ENCODE results near the gene PTGFRN. TPM values are rescaled to one million over a fixed set of nuclear protein-coding genes. Genes with fewer than 3 reads are reported as not detected.

PTGFRN gene
- total RNA-seq, 4 donors from 2014 or later: 4.7 to 16.1 (median 14.6) TPM

DNA sequence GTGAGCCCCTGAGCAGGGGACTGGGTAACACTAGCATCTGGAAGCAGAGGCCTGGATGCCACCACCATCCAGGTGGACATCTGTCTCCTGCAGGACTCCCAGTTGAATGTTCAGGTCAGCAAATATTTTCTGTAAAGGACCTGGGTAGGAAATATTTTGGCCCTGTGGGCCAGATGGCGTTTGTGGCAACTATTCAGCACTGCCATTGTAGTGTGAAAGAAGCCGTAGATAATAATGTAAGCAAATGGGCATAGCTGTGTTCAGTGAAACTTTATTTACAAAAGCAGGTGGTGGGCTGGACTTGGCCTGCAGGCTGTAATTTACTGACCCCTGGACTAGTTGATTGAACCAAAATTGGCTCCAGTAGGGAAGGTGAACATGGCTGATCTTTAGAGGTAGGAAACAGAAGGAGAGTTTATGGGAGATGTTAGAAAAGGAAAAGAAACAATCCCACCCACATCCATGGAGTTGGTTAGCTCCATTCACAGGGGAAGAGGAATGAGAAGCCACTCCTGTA lies 71.9 kb downstream of the PTGFRN start:
- TF ChIP-seq, protein P1, sequence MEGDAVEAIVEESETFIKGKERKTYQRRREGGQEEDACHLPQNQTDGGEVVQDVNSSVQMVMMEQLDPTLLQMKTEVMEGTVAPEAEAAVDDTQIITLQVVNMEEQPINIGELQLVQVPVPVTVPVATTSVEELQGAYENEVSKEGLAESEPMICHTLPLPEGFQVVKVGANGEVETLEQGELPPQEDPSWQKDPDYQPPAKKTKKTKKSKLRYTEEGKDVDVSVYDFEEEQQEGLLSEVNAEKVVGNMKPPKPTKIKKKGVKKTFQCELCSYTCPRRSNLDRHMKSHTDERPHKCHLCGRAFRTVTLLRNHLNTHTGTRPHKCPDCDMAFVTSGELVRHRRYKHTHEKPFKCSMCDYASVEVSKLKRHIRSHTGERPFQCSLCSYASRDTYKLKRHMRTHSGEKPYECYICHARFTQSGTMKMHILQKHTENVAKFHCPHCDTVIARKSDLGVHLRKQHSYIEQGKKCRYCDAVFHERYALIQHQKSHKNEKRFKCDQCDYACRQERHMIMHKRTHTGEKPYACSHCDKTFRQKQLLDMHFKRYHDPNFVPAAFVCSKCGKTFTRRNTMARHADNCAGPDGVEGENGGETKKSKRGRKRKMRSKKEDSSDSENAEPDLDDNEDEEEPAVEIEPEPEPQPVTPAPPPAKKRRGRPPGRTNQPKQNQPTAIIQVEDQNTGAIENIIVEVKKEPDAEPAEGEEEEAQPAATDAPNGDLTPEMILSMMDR (IDR thresholded peaks at IDR 0.05; ENCODE audit: low read depth): no peak

DNA sequence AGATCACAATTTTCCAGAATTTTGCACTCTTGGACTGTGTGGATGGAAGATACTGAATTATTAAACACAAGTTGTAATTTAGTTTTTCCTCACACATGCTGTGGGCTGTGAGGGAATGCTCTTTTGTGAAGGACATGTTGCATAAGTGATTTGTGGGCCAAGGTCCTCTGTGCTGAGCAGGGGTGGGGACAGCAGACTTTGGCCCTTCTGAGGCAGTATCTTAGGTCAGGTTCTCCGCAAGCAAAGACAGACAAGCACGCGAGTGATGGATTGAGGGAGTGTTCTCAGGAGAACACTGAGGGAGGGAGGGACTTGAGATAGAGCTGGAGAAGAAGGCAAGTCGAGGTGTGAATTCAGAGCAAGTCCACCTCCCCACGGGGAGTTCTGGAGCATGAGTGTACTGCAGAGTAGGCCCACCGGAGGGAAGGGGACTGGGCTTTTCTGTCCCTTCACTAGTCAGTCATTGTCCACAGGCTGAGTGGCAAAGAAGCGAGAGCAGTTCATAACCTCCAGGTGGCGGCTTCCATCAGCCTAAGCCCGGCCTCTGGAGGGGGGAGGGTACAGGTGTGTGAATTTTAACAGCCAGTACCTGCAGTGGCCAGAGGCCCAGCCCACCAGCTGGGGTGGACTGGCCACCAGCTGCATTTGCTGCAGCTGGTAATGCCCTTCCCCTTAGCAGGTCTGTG lies 72.7 kb downstream of the PTGFRN start:
- TF ChIP-seq, protein P1 (IDR thresholded peaks at IDR 0.05; ENCODE audit: low read depth): no peak

DNA sequence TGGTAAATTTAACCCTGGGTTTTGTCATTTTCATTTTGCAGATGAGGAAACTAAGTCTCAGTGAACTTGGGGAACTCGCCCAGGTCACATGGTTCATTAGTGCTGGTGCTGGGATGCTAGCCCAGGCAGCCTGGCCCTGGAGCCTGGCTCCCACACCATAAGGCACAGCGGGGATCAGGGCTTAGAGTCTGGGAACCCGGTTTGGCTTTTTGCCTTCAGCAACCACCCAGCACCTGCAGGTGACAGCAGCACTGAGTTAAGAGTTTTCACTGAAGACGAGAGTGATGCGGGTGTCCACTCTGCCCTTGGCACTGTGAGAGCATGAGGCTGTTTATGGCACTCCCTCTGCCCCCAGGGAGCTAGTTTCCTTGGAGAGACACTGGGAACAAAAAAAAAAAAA lies 73.4 kb downstream of the PTGFRN start:
- TF ChIP-seq, protein P1 (IDR thresholded peaks at IDR 0.05; ENCODE audit: low read depth): no peak

DNA sequence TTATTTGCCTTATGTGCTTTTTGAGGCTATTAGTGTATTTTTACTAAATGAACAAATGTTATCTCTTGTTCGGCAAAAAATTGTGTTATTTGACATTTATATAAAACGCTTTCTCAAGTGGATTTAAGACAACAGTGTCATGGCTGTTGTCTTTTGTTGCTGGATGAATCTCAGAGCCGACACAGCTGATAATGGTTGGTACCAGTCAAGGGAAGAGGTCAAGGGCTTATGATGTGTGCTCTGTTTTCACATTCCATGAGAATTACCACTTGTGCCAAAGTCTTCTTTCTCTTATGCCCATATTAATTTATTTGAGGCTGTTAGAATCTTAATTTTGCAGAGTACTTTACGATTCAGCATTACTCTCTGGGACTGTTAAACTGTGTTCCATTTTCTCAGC lies 74.0 kb downstream of the PTGFRN start:
- TF ChIP-seq, protein P1 (IDR thresholded peaks at IDR 0.05; ENCODE audit: low read depth): no peak

DNA sequence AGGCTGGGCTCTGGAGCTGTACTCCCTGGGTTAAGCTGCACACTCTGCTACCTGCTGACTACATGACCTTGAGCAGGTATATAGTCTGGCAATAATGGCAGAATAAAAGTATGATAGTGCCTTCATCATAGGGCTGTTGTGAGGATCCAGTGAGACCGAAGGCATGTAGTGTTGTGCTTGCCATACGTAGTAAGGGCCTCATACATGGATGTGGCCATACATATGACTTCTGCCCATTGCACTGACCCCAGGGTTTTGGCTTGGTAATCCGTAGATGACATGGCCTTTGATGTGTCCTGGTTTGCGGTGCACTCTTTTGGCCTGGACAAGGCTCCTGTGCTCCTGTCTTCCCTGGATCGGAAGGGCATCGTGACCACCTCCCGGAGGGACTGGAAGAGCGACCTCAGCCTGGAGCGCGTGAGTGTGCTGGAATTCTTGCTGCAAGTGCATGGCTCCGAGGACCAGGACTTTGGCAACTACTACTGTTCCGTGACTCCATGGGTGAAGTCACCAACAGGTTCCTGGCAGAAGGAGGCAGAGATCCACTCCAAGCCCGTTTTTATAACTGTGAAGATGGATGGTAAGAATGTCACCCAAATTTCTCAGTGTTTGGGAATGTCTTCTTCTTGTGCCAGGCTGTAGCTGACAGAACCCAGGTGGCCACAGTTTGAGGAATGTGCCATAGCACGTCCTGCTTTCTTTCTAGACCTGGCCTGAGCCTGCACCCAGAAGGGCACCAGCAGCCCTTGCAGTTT lies 74.9 kb downstream of the PTGFRN start:
- TF ChIP-seq, protein P1 (IDR thresholded peaks at IDR 0.05; ENCODE audit: low read depth): no peak

DNA sequence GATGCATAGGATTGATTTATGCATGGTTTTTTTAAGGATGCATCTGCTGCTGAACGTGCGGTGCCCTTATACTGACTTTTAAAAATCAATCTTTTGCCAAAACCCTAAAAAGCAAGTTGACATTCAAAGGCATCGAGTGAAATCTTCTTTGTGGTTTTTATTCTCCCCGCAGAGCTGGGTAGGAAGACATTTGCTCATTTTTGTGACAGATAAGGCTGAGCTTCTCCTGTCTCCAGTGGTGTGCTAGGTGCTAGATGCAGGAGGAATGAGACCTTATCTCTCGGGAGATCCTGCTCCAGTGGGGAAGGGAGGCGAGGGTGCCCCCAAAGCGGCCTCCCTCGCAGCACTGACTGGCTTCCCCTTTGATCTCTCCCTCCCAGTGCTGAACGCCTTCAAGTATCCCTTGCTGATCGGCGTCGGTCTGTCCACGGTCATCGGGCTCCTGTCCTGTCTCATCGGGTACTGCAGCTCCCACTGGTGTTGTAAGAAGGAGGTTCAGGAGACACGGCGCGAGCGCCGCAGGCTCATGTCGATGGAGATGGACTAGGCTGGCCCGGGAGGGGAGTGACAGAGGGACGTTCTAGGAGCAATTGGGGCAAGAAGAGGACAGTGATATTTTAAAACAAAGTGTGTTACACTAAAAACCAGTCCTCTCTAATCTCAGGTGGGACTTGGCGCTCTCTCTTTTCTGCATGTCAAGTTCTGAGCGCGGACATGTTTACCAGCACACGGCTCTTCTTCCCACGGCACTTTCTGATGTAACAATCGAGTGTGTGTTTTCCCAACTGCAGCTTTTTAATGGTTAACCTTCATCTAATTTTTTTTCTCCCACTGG lies 76.9 kb downstream of the PTGFRN start:
- TF ChIP-seq, protein P1 (IDR thresholded peaks at IDR 0.05; ENCODE audit: low read depth): no peak

DNA sequence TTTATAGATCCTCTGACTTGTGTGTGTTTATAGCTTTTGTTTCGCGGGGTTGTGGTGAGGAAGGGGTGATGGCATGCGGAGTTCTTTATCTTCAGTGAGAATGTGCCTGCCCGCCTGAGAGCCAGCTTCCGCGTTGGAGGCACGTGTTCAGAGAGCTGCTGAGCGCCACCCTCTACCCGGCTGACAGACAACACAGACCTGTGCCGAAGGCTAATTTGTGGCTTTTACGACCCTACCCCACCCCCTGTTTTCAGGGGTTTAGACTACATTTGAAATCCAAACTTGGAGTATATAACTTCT lies 77.5 kb downstream of the PTGFRN start:
- TF ChIP-seq, protein P1 (IDR thresholded peaks at IDR 0.05; ENCODE audit: low read depth): no peak
